OCI-LY1 (cell line): ENCODE measurements around the gene CDH20.

Source experiments
- H2AFZ ChIP-seq: fragments of 200-600 bp; sonication (generic), shearing (Covaris generic); 2 replicates; pipeline ENCODE4 v1.6.0; 2014; ENCODE audit warnings: antibody characterized with exemption, mild to moderate bottlenecking, low read length
- H3F3A ChIP-seq: fragments of 200-600 bp; sonication (generic), shearing (Covaris generic); 2 replicates; pipeline ENCODE4 v1.6.0; 2014; ENCODE audit warnings: mild to moderate bottlenecking, antibody characterized with exemption, low read length, moderate library complexity; ENCODE audit not compliant: insufficient read depth
- H3K27ac ChIP-seq: fragments of 200-600 bp; sonication (generic); 2 replicates; pipeline ENCODE4 v1.5.1; 2014; ENCODE audit warnings: low read length, mixed run types, mild to moderate bottlenecking, low read depth; ENCODE audit not compliant: poor library complexity, severe bottlenecking
- H3K27me3 ChIP-seq: fragments of 200-600 bp; sonication (generic); 2 replicates; pipeline ENCODE4 v1.6.0; 2014; ENCODE audit warnings: antibody characterized with exemption, mild to moderate bottlenecking, low read length, moderate library complexity; ENCODE audit not compliant: insufficient read depth
- H3K36me3 ChIP-seq: fragments of 200-600 bp; sonication (generic); 2 replicates; pipeline ENCODE4 v1.6.1; 2014; ENCODE audit warnings: mild to moderate bottlenecking, antibody characterized with exemption, low read length, moderate library complexity, mixed read lengths; ENCODE audit not compliant: insufficient read depth
- H3K4me1 ChIP-seq: fragments of 200-600 bp; sonication (generic); 2 replicates; pipeline ENCODE4 v1.5.1; 2014; ENCODE audit warnings: mild to moderate bottlenecking, low read length, moderate library complexity; ENCODE audit not compliant: insufficient read depth, severe bottlenecking
- H3K4me2 ChIP-seq: fragments of 200-600 bp; sonication (generic), shearing (Covaris generic); 2 replicates; pipeline ENCODE4 v1.6.1; 2014; ENCODE audit warnings: low read length
- H3K4me3 ChIP-seq: fragments of 200-600 bp; sonication (generic); 2 replicates; pipeline ENCODE4 v1.5.1; 2014; ENCODE audit warnings: low read length, low read depth, mild to moderate bottlenecking, mixed read lengths; ENCODE audit not compliant: poor library complexity, severe bottlenecking
- H3K79me2 ChIP-seq: fragments of 200-600 bp; shearing (Covaris generic); 2 replicates; pipeline ENCODE4 v1.6.1; 2016; ENCODE audit warnings: mixed run types, low read length, mixed read lengths; ENCODE audit not compliant: insufficient read depth
- H3K9ac ChIP-seq: fragments of 200-600 bp; sonication (generic), shearing (Covaris generic); 2 replicates; pipeline ENCODE4 v1.6.1; 2014; ENCODE audit warnings: mild to moderate bottlenecking, low read length, mixed read lengths
- H3K9me2 ChIP-seq: fragments of 200-600 bp; sonication (generic), shearing (Covaris generic); 2 replicates; pipeline ENCODE4 v1.6.1; 2014; ENCODE audit warnings: low read depth, mild to moderate bottlenecking, low read length, mixed read lengths
- H3K9me3 ChIP-seq: fragments of 200-600 bp; shearing (Covaris generic); 2 replicates; pipeline ENCODE4 v1.6.1; 2014; ENCODE audit warnings: low read length, mixed read lengths
- H4K20me1 ChIP-seq: fragments of 200-600 bp; sonication (generic), shearing (Covaris generic); 2 replicates; pipeline ENCODE4 v1.6.0; 2016; ENCODE audit warnings: mild to moderate bottlenecking, low read length; ENCODE audit not compliant: insufficient read depth
- CTCF ChIP-seq: fragments of 200-600 bp; sonication (generic), shearing (Covaris generic); IDR thresholded peaks from 2 replicates; pipeline ENCODE4 v1.5.1; 2017; ENCODE audit warnings: mild to moderate bottlenecking, antibody characterized with exemption, low read length, moderate library complexity, mixed read lengths
- EZH2 ChIP-seq: fragments of 200-600 bp; sonication (generic), shearing (Covaris generic); IDR thresholded peaks from 2 replicates; pipeline ENCODE4 v1.8.0; 2017; ENCODE audit warnings: borderline replicate concordance, mixed run types, mild to moderate bottlenecking, antibody characterized with exemption, low read length, moderate library complexity, mixed read lengths

Gene CDH20

GRCh38 chr18:61553045-61553659 is 219.9 kb downstream of the CDH20 start:
- H3K9me3 ChIP-seq: no peaks in the 10 kb centered on the region
- no peaks in the 10 kb centered on the region for H3K27me3 ChIP-seq
- no peaks in the 10 kb centered on the region for H3K4me1 ChIP-seq
- no peak overlapping the region for H3K4me3 ChIP-seq
- H3K79me2 ChIP-seq: no peaks in the 10 kb centered on the region
- H3K36me3 ChIP-seq: no peaks in the 10 kb centered on the region
- H3K9ac ChIP-seq: no peak overlapping the region
- H3K27ac ChIP-seq: no peak overlapping the region
- no peak overlapping the region for H2AFZ ChIP-seq
- H3K9me2 ChIP-seq: no peaks in the 10 kb centered on the region
- H4K20me1 ChIP-seq: no peaks in the 10 kb centered on the region
- no peak for TF ChIP-seq EZH2
- TF ChIP-seq CTCF: no peak
- no peak overlapping the region for H3K4me2 ChIP-seq
- no peaks in the 10 kb centered on the region for H3F3A ChIP-seq

- Histone ChIP-seq H3K4me1 (no peaks in the 10 kb centered on the region), H3K9me3 (no peaks in the 10 kb centered on the region), H3K9me2 (no peaks in the 10 kb centered on the region), H3K9ac (no peak overlapping the region), H3K79me2 (no peaks in the 10 kb centered on the region), H2AFZ (no peak overlapping the region), H4K20me1 (no peaks in the 10 kb centered on the region), H3K27me3 (no peaks in the 10 kb centered on the region), H3K27ac (no peak overlapping the region), H3F3A (no peaks in the 10 kb centered on the region), H3K4me3 (no peak overlapping the region), H3K36me3 (no peaks in the 10 kb centered on the region), H3K4me2 (no peak overlapping the region)
- TF ChIP-seq EZH2: no peak
- no peak for TF ChIP-seq CTCF
Observed at GRCh38 chr18:61554117-61554776, 221.0 kb downstream of the CDH20 start.

GRCh38 chr18:61554946-61555361 is 221.7 kb downstream of the CDH20 start:
- Histone ChIP-seq H3K27me3 (no peaks in the 10 kb centered on the region), H3K9me2 (no peaks in the 10 kb centered on the region), H2AFZ (no peak overlapping the region), H3K36me3 (no peaks in the 10 kb centered on the region), H3K4me1 (no peaks in the 10 kb centered on the region), H3K79me2 (no peaks in the 10 kb centered on the region), H3K9ac (no peak overlapping the region), H3K9me3 (no peaks in the 10 kb centered on the region), H3K27ac (no peak overlapping the region), H4K20me1 (no peaks in the 10 kb centered on the region), H3K4me2 (no peak overlapping the region), H3K4me3 (no peak overlapping the region), H3F3A (no peaks in the 10 kb centered on the region)
- TF ChIP-seq CTCF (no peak), EZH2 (no peak)
